PC-9 (cell line): ENCODE measurements around the gene DIP2C.

Source experiments
- EZH2 ChIP-seq: fragments of 200-600 bp; sonication (generic); IDR thresholded peaks from 2 replicates; pipeline ENCODE4 v1.8.0; 2017; ENCODE audit warnings: antibody characterized with exemption, low read depth
- TF ChIP-seq, protein P1 (sequence below): fragments of 200-600 bp; sonication (generic); conservative IDR thresholded peaks from 2 replicates; pipeline ENCODE4 v1.6.1; 2017; ENCODE audit warnings: mixed run types, antibody characterized with exemption, mild to moderate bottlenecking, moderate library complexity

GRCh38 chr10:687583-688311 lies 1.7 kb downstream of the DIP2C start:
- no peak for TF ChIP-seq EZH2
- TF ChIP-seq, protein P1, sequence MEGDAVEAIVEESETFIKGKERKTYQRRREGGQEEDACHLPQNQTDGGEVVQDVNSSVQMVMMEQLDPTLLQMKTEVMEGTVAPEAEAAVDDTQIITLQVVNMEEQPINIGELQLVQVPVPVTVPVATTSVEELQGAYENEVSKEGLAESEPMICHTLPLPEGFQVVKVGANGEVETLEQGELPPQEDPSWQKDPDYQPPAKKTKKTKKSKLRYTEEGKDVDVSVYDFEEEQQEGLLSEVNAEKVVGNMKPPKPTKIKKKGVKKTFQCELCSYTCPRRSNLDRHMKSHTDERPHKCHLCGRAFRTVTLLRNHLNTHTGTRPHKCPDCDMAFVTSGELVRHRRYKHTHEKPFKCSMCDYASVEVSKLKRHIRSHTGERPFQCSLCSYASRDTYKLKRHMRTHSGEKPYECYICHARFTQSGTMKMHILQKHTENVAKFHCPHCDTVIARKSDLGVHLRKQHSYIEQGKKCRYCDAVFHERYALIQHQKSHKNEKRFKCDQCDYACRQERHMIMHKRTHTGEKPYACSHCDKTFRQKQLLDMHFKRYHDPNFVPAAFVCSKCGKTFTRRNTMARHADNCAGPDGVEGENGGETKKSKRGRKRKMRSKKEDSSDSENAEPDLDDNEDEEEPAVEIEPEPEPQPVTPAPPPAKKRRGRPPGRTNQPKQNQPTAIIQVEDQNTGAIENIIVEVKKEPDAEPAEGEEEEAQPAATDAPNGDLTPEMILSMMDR: no peak
